GM21390 (cell line): ENCODE results near the gene DPEP1.
A peak's percentile ranks its signal among the peaks of the same experiment; 100 is the strongest.

Source experiments
- ATAC-seq: cut with Tn5 transposase; IDR thresholded peaks from one replicate; pipeline ENCODE4 v1.9.1; 2021; ENCODE audit not compliant: unreplicated experiment

Gene DPEP1

DNA sequence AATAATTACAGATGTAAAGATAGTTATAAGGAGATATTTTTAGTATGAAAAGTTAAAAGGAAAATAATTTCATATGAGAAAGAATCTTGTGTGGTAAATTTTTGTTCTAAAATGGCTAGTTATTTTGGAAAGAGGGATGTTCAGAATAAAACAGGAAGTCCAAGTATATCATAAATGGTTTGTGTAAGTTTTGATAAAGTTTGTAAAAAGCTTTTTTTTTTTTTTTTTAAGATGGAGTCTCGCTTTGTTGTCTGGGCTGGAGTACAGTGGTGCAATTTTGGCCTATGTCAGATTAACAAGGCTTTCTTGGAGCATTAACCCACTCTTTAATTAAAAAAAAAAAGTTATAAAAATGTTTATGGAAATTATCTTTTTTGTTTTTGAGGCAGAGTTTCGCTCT is 64.8 kb downstream of the DPEP1 start:
- no peak for ATAC-seq

DNA sequence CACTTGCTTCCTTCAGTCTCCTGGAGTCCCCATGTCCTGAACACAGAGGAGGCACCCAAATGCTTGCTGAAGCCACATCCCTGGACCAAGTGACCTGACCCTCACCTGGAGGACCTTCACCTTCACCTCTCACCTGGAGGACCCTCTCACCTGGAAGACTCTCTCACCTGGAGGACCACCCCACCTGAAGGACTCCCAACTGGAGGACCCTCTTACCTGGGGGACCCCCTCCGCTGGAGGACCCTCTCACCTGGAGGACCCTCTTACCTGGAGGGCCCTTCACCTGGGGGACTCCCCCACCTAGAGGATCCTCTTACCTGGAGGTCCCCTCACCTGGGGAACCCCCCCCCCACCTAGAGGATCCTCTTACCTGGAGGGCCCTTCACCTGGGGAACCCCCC is 72.5 kb downstream of the DPEP1 start:
- ATAC-seq: no peak

DNA sequence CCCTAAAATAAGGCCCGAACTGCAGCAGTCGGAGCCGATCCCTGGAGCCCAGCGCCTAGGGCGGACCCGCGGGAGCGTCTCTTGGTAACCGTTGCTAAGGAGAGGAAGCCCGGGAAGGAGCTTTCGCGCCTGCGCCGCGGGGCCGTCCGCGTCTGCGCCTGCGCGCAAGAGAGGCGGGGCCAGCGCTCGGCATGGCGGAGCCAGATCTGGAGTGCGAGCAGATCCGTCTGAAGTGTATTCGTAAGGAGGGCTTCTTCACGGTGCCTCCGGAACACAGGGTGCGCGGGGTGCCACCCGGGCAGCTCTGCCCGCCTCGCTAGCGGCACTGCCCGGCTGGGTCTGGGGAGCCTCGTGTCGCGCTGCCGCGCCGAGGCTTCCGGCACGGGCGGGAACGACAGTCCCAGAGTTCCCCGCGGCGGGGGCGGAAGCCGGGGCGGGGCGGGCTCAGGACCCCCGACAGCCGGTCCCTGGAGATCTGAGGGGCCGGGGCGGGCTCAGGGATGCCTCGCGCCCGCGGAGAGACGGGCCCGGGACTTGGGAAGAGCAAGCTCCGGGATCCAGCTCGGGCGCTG is 73.2 kb downstream of the DPEP1 start, which contains the start of gene CDK10:
TSS of gene CDK10 (plus strand) at position 170 of the 572 bp plus-strand sequence. CDS start at position 192, 22 bp downstream.
- peak; percentile 82 for ATAC-seq

DNA sequence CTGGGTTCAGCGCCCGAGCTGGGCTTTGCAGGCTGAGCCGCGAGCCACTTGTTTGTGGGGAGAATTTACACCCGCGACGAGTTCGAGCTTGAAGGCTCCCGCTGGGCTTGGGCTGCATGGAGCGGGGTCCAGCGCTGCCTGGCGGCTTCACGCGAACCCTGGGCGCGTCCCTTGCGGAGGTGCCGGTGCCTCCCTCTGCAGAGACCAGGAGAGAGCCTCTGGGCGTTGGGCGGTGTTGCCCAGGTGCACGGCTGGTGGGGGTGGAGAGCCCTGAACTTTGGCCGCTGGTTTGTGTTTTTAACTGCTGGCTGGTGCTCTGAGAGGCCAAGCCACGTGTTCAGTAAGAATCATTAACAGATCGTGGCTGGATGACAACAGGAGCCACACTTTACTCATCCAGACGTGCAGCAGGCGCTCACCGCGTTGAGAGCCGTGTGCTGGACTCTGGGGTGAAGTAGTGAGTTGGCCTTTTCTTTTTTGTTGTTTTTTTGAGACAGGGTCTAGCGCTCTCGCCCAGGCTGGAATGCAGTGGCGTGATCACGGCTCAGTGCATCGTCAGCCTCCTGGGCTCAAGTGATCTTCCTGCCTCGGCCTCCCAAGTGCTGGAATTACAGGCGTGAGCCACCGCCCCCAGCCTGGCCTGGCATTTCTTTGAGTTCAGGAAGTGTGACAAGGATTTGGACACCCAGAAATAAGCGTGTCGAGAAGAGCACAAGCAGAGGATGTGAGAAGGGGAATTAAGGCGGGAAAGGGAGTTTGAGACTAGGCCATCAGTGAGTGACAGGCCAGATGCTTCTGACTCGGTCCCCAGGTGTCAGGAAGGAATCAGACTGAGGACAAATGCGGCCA is 73.9 kb downstream of the DPEP1 start:
- peak; percentile 40 for ATAC-seq
